GM12873 (cell line): ENCODE measurements around the gene GDI1.

ENCODE experiments used
- CTCF ChIP-seq: IDR thresholded peaks from 2 replicates; pipeline ENCODE4 v1.5.1; 2012; ENCODE audit warnings: low read depth, mild to moderate bottlenecking, moderate library complexity, low read length, control low read depth; ENCODE audit not compliant: insufficient read depth; ENCODE audit errors: missing control alignments

GDI1 gene

GRCh38 chrX:154485150-154486051 is 48.4 kb downstream of the GDI1 start:
- TF ChIP-seq CTCF: no peak

GRCh38 chrX:154486052-154486395 is 49.1 kb downstream of the GDI1 start:
- TF ChIP-seq CTCF: no peak

GRCh38 chrX:154486396-154487207 is 49.6 kb downstream of the GDI1 start, which contains the start of gene UBL4A:
TSS of gene UBL4A (minus strand) at chrX:154486615. CDS start at chrX:154486584, 31 bp downstream.
- no peak for TF ChIP-seq CTCF

GRCh38 chrX:154487518-154488290 is 50.8 kb downstream of the GDI1 start:
- TF ChIP-seq CTCF: no peak

- TF ChIP-seq CTCF: no peak
Observed at GRCh38 chrX:154488336-154489075, 51.6 kb downstream of the GDI1 start.

GRCh38 chrX:154489182-154489581 is 52.2 kb downstream of the GDI1 start:
- TF ChIP-seq CTCF: no peak
